Activated CD8-positive, alpha-beta T cell treated with anti-CD3 and anti-CD28 coated beads, Interleukin-2, amount 10 ng/mL, durations not matched to agents 7 days and 5 days (primary cell): ENCODE measurements around the gene DENND4B. TPM values are rescaled to one million over a fixed set of nuclear protein-coding genes. Genes with fewer than 3 reads are reported as not detected.

Source experiments
- ATAC-seq: fragments of 150-1000 bp; cut with Tn5 transposase; one replicate; pipeline ENCODE4 v1.10.0; 2021; ENCODE audit warnings: moderate library complexity
- CTCF ChIA-PET: fragments of 350-600 bp; sonication (Branson Sonifier 250); formaldehyde crosslinking; loops from one replicate; lab custom pipeline; 2021; ENCODE audit warnings: antibody characterized with exemption; lab: Charles Lee
- POLR2A ChIA-PET: fragments of 350-600 bp; sonication (Branson Sonifier 250); formaldehyde crosslinking; loops from one replicate; lab custom pipeline; 2021; ENCODE audit warnings: antibody characterized with exemption; lab: Charles Lee
- DNase-seq: peaks from one replicate; pipeline ENCODE4 v3.0.0-alpha.2; 2020
- H3K27ac Mint-ChIP-seq: one replicate; pipeline ENCODE4 v1.8.0; 2021; ENCODE audit warnings: mild to moderate bottlenecking, mixed read lengths
- H3K27me3 Mint-ChIP-seq: one replicate; pipeline ENCODE4 v1.8.0; 2021; ENCODE audit warnings: low read depth, mixed read lengths
- H3K36me3 Mint-ChIP-seq: one replicate; pipeline ENCODE4 v1.8.0; 2021; ENCODE audit warnings: low read depth, mixed read lengths
- H3K4me1 Mint-ChIP-seq: one replicate; pipeline ENCODE4 v1.8.0; 2021; ENCODE audit warnings: low read depth, mixed read lengths
- H3K4me3 Mint-ChIP-seq: one replicate; pipeline ENCODE4 v1.8.0; 2021; ENCODE audit warnings: mild to moderate bottlenecking, mixed read lengths
- H3K9me3 Mint-ChIP-seq: one replicate; pipeline ENCODE4 v1.8.0; 2022; ENCODE audit warnings: mixed read lengths; ENCODE audit not compliant: insufficient read depth
- total RNA-seq, 2 experiments: library from RNA; stranded (reverse); gene quantifications; one replicate each; pipeline ENCODE4 v1.2.3, GENCODE V29; 2021

DENND4B gene
- 100 to 1,000 TPM; 140 to 143 TPM for total RNA-seq

- H3K4me1 Mint-ChIP-seq = peaks cover 32% of the 10 kb centered on the region
- H3K27me3 Mint-ChIP-seq = no peaks in the 10 kb centered on the region
- POLR2A ChIA-PET = interaction anchor here (0.6 to 5.9 kb wide), 17 partner anchors 11 to 164 kb away, joined by 3 to 71 read pairs (median 5); partner anchors contain the start of genes CREB3L4, CRTC2, GATAD2B and JTB
- ATAC-seq (peak; percentile 66), DNase-seq (peak; percentile 81)
- CTCF ChIA-PET = interaction anchor here (0.6 to 5.5 kb wide), 29 partner anchors 8 to 378 kb away, joined by 3 to 70 read pairs (median 4); partner anchors contain the start of genes CHTOP, CREB3L4, CRTC2 and GATAD2B
- peak within 1 kb of the TSS; percentile 97 for H3K27ac Mint-ChIP-seq
- H3K9me3 Mint-ChIP-seq = no peaks in the 10 kb centered on the region
- H3K4me3 Mint-ChIP-seq = peak within 1 kb of the TSS; percentile 96
- peaks cover 75% of the 10 kb centered on the region for H3K36me3 Mint-ChIP-seq
Measured at GRCh38 chr1:153946622-153947241, at the start of gene DENND4B. DENND4B (minus strand) TSS chr1:153946718; CDS start chr1:153944374, 2,344 bp downstream.

GRCh38 chr1:153995640-153996039 lies 49.1 kb upstream of the DENND4B start:
- H3K9me3 Mint-ChIP-seq = no peaks in the 10 kb centered on the region
- H3K4me3 Mint-ChIP-seq = no peak overlapping the region
- ATAC-seq = no peak
- POLR2A ChIA-PET = interaction anchor here (1.3 kb wide), 1 partner anchor 159 kb away, joined by 3 read pairs; the partner anchor contains the start of gene NUP210L
- no peaks in the 10 kb centered on the region for H3K27me3 Mint-ChIP-seq
- CTCF ChIA-PET = interaction anchor here (1.2 kb wide), 1 partner anchor 10 kb away, joined by 5 read pairs; the partner anchor contains the start of gene RAB13
- peaks cover 26% of the 10 kb centered on the region for H3K4me1 Mint-ChIP-seq
- no peak overlapping the region for H3K27ac Mint-ChIP-seq
- peaks cover 43% of the 10 kb centered on the region for H3K36me3 Mint-ChIP-seq
- DNase-seq = no peak

GRCh38 chr1:153995202-153995601 lies 48.7 kb upstream of the DENND4B start:
- H3K4me1 Mint-ChIP-seq = peaks cover 28% of the 10 kb centered on the region
- no peaks in the 10 kb centered on the region for H3K9me3 Mint-ChIP-seq
- H3K4me3 Mint-ChIP-seq = no peak overlapping the region
- no peak for ATAC-seq
- no peak overlapping the region for H3K27ac Mint-ChIP-seq
- no peaks in the 10 kb centered on the region for H3K27me3 Mint-ChIP-seq
- POLR2A ChIA-PET = interaction anchor here (0.6 to 1.4 kb wide), 3 partner anchors 18 to 278 kb away, joined by 3 to 5 read pairs (median 3); partner anchors contain the start of genes JTB and NUP210L
- CTCF ChIA-PET = interaction anchor here (1.2 kb wide), 1 partner anchor 9 kb away, joined by 5 read pairs; the partner anchor contains the start of gene RAB13
- DNase-seq = no peak
- H3K36me3 Mint-ChIP-seq = peaks cover 44% of the 10 kb centered on the region

GRCh38 chr1:153991806-153992205 lies 45.3 kb upstream of the DENND4B start:
- Mint-ChIP-seq H3K27ac (peak overlapping the region; percentile 98), H3K36me3 (peaks cover 44% of the 10 kb centered on the region), H3K9me3 (no peaks in the 10 kb centered on the region), H3K4me3 (peak overlapping the region; percentile 93), H3K27me3 (no peaks in the 10 kb centered on the region), H3K4me1 (peaks cover 39% of the 10 kb centered on the region)
- POLR2A ChIA-PET = interaction anchor here (1.4 to 2.8 kb wide), 8 partner anchors 8 to 264 kb away, joined by 4 to 49 read pairs (median 14); partner anchors contain the start of genes CRTC2, DENND4B, INTS3 and JTB
- CTCF ChIA-PET = interaction anchor here (1.3 to 2.7 kb wide), 2 partner anchors 11 to 194 kb away, joined by 5 to 10 read pairs; no protein-coding TSS in a partner anchor
- no peak for DNase-seq
- no peak for ATAC-seq

GRCh38 chr1:153991151-153991630 lies 44.7 kb upstream of the DENND4B start:
- Mint-ChIP-seq H3K9me3 (no peaks in the 10 kb centered on the region), H3K36me3 (peaks cover 44% of the 10 kb centered on the region), H3K4me3 (peak overlapping the region; percentile 93), H3K27me3 (no peaks in the 10 kb centered on the region), H3K4me1 (peaks cover 44% of the 10 kb centered on the region), H3K27ac (peak overlapping the region; percentile 98)
- DNase-seq = no peak
- ChIA-PET POLR2A (interaction anchor here (0.9 to 2.8 kb wide), 23 partner anchors 9 to 480 kb away, joined by 3 to 49 read pairs (median 6); partner anchors contain the start of genes CREB3L4, CRTC2, DENND4B and ILF2), CTCF (interaction anchor here (1.2 to 2.7 kb wide), 6 partner anchors 8 to 194 kb away, joined by 3 to 10 read pairs (median 4); partner anchors contain the start of genes CREB3L4 and JTB)
- ATAC-seq = no peak

- Mint-ChIP-seq H3K36me3 (peaks cover 40% of the 10 kb centered on the region), H3K4me3 (peak within 1 kb of the TSS; percentile 93), H3K27ac (peak within 1 kb of the TSS; percentile 98), H3K27me3 (no peaks in the 10 kb centered on the region), H3K9me3 (no peaks in the 10 kb centered on the region), H3K4me1 (peaks cover 47% of the 10 kb centered on the region)
- CTCF ChIA-PET = interaction anchor here (1.0 to 2.7 kb wide), 6 partner anchors 9 to 193 kb away, joined by 3 to 10 read pairs (median 4); partner anchors contain the start of genes CREB3L4 and JTB
- DNase-seq = peak; percentile 94
- POLR2A ChIA-PET = interaction anchor here (0.6 to 2.8 kb wide), 54 partner anchors 9 to 479 kb away, joined by 3 to 49 read pairs (median 4); partner anchors contain the start of genes CHTOP, CREB3L4, CRTC2 and DENND4B
- peak; percentile 79 for ATAC-seq
Measured at GRCh38 chr1:153990468-153991150, 44.1 kb upstream of the DENND4B start, which contains the start of gene RPS27. RPS27 (plus strand) TSS chr1:153990762; CDS start chr1:153990797, 35 bp downstream.

- ChIA-PET CTCF (interaction anchor here (0.7 to 5.7 kb wide), 35 partner anchors 11 to 453 kb away, joined by 3 to 109 read pairs (median 8); partner anchors contain the start of genes CHTOP, CREB3L4, CRTC2 and DENND4B), POLR2A (interaction anchor here (1.0 to 3.1 kb wide), 7 partner anchors 10 to 212 kb away, joined by 3 to 21 read pairs (median 8); partner anchors contain the start of genes CREB3L4 and JTB)
- H3K9me3 Mint-ChIP-seq = no peaks in the 10 kb centered on the region
- no peaks in the 10 kb centered on the region for H3K27me3 Mint-ChIP-seq
- ATAC-seq (no peak), DNase-seq (no peak)
- H3K4me1 Mint-ChIP-seq = peaks cover 49% of the 10 kb centered on the region
- H3K36me3 Mint-ChIP-seq = peaks cover 20% of the 10 kb centered on the region
- H3K27ac Mint-ChIP-seq = peak overlapping the region; percentile 88
- H3K4me3 Mint-ChIP-seq = no peak overlapping the region
Measured at GRCh38 chr1:153987621-153988020, 41.1 kb upstream of the DENND4B start.

- H3K4me1 Mint-ChIP-seq = peaks cover 36% of the 10 kb centered on the region
- ATAC-seq (peak; percentile 12), DNase-seq (no peak)
- CTCF ChIA-PET = interaction anchor here (0.7 to 5.7 kb wide), 44 partner anchors 9 to 452 kb away, joined by 3 to 109 read pairs (median 6); partner anchors contain the start of genes CHTOP, CREB3L4, CRTC2 and DENND4B
- POLR2A ChIA-PET = interaction anchor here (0.7 to 3.1 kb wide), 15 partner anchors 9 to 327 kb away, joined by 3 to 21 read pairs (median 4); partner anchors contain the start of genes CREB3L4 and JTB
- H3K27me3 Mint-ChIP-seq = no peaks in the 10 kb centered on the region
- H3K36me3 Mint-ChIP-seq = peaks cover 7% of the 10 kb centered on the region
- peak within 1 kb of the TSS; percentile 74 for H3K4me3 Mint-ChIP-seq
- H3K9me3 Mint-ChIP-seq = no peaks in the 10 kb centered on the region
- H3K27ac Mint-ChIP-seq = peak within 1 kb of the TSS; percentile 88
Measured at GRCh38 chr1:153985941-153986761, 39.6 kb upstream of the DENND4B start, which contains the start of gene RAB13. RAB13 (minus strand) TSS chr1:153986339; CDS start chr1:153986236, 103 bp downstream.

- Mint-ChIP-seq H3K36me3 (no peaks in the 10 kb centered on the region), H3K9me3 (no peaks in the 10 kb centered on the region), H3K27ac (peak overlapping the region; percentile 66), H3K4me3 (peak overlapping the region; percentile 69), H3K4me1 (peaks cover 35% of the 10 kb centered on the region), H3K27me3 (no peaks in the 10 kb centered on the region)
- no peak for ATAC-seq
- POLR2A ChIA-PET = interaction anchor here (0.6 to 3.1 kb wide), 11 partner anchors 8 to 326 kb away, joined by 3 to 21 read pairs (median 4); partner anchors contain the start of genes CREB3L4, JTB and SLC39A1
- CTCF ChIA-PET = interaction anchor here (1.5 to 5.7 kb wide), 19 partner anchors 9 to 413 kb away, joined by 3 to 109 read pairs (median 12); partner anchors contain the start of genes CREB3L4, CRTC2, DENND4B and GATAD2B
- no peak for DNase-seq
Measured at GRCh38 chr1:153985341-153985912, 38.9 kb upstream of the DENND4B start.
